Left colon (tissue), 2 donors: ENCODE results near the gene LDB3. TPM values are rescaled to one million over a fixed set of nuclear protein-coding genes. Genes with fewer than 3 reads are reported as not detected.
"Not testable (repeated sequence)": the region's sequence is repeated elsewhere in the genome, so short reads cannot be mapped to it uniquely, and the experiment has no call there.

Experiments
- ATAC-seq: fragments of 200-7000 bp; cut with Tn5 transposase; one replicate; pipeline ENCODE4 v1.9.1; 2020; ENCODE audit warnings: mild to moderate bottlenecking, moderate library complexity
- DNase-seq, 2 donors: peaks; one replicate each; pipeline ENCODE4 v3.0.0-alpha.2; 2020
- intact Hi-C, 2 donors: fragments of 100-400 bp; cut with DNase I in 1 of 2; cut with micrococcal nuclease in 1 of 2; formaldehyde crosslinking; loops; one replicate each; pipeline versions ENCODE4 v1.11.2 to v1.14.0; 2022; cut with DNase I, micrococcal nuclease
- long read RNA-seq: library from polyadenylated mRNA; unstranded; transcript quantifications from one replicate; pipeline ENCODE4 v2.0.0, GENCODE V29; 2021
- total RNA-seq, 2 donors: library from RNA; stranded (reverse); fragmentation: NEBNext Ultra II Directional; extraction: Animal tissue kit (Norgen Biotek cat#: 25700); gene quantifications; one replicate each; pipeline ENCODE4 v1.2.1, GENCODE V29; 2021
- donor health status: DM: no; HTN: no; CAD: no.
- donor health status: DM: yes; HTN: yes; CAD: no.

Gene LDB3, protein sequence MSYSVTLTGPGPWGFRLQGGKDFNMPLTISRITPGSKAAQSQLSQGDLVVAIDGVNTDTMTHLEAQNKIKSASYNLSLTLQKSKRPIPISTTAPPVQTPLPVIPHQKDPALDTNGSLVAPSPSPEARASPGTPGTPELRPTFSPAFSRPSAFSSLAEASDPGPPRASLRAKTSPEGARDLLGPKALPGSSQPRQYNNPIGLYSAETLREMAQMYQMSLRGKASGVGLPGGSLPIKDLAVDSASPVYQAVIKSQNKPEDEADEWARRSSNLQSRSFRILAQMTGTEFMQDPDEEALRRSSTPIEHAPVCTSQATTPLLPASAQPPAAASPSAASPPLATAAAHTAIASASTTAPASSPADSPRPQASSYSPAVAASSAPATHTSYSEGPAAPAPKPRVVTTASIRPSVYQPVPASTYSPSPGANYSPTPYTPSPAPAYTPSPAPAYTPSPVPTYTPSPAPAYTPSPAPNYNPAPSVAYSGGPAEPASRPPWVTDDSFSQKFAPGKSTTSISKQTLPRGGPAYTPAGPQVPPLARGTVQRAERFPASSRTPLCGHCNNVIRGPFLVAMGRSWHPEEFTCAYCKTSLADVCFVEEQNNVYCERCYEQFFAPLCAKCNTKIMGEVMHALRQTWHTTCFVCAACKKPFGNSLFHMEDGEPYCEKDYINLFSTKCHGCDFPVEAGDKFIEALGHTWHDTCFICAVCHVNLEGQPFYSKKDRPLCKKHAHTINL
- 1 to 10 TPM in 1 of 2 donors, under 1 TPM in 1; 0.31 to 4.3 TPM for total RNA-seq
- long read RNA-seq, partial matches to known transcripts: 0 of 2 reads
- long read RNA-seq, other reads (novel, unspliced or antisense): 2 of 2 reads

DNA sequence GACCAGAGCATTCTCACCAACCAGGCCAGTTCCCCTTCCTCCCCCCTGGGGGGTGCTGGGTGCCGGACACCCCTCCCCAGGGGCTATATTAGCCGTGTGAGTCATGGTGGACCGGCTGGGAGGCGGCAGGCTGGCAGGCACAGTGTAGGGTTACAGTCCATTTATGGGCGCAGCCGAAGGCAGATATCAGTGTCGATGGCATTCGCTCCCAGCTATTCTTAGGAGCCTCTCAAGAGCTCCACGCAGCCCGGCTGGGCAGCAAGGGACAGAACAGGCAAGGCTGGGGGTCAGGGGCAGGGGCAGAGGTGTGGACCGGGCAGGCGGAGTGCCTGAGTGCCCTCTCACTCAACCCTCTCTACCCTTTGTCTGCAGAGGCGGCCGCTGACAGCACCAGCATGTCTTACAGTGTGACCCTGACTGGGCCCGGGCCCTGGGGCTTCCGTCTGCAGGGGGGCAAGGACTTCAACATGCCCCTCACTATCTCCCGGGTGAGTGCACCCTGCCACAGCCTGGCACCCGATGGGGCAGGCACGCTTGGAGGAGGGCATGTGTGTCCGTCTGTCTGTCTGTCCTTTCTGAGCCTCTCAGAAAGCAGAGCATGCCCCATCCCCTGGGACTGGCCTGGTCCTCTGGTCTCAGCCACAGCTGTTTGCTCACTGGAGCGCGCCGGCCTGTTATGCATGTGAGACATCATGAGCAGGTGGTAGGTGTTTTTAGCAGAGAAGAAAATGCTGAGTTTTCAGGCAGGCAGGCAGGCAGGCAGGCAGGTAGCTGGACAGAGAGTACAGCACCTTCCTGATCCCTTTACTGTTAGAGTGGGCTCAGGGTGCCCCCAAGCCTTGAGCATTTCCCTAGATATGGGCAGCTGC lies at the start of gene LDB3:
TSS of gene LDB3 (plus strand) at position 215 of the 869 bp plus-strand sequence. CDS start at position 396, 181 bp downstream.
- intact Hi-C loops: no loop called here
- DNase-seq: peak in 1 of 2 donors; percentile 52
- peak; percentile 6 for ATAC-seq

DNA sequence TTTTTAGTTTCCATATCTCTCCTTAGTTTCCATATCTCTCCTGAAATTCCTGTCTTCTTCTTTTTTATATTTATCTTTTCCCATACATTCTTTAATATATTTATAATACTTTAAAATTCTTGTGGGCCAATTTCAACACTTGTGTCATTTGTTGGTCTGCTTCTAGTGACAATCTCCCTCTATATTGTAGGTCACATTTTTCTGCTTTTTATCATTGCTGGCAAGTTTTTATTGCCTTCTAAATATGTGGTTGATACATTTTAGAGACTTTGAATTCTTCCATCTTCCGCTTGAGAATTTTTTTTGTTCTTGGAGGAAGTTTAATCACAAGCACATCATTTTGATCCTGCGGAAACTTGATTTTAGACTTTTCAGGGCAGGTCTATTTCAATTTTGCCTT lies 40.0 kb upstream of the LDB3 start:
- DNase-seq (no peak), ATAC-seq (no peak)
- intact Hi-C loops: no loop called here

DNA sequence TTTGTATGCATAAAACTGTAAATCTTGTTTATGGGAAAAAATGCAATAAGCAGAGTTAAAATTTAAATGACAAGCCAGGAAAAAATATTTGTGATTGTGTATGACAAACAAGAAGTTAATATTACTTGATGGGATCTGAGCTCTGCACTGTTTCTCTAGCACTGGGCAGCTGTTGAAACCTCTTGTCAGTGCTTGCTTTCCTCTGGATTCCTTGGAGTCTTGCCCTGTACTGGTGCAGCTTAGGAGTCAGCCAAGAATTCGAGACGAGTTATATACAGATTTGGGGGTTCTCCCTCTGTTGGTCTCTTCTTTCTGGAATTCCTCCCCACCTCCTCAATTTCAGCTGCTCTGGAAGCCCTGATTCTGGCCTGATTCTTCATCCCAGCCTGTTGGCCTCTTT lies 38.2 kb upstream of the LDB3 start:
- DNase-seq (no peak), ATAC-seq (no peak)
- intact Hi-C loops: no loop called here

DNA sequence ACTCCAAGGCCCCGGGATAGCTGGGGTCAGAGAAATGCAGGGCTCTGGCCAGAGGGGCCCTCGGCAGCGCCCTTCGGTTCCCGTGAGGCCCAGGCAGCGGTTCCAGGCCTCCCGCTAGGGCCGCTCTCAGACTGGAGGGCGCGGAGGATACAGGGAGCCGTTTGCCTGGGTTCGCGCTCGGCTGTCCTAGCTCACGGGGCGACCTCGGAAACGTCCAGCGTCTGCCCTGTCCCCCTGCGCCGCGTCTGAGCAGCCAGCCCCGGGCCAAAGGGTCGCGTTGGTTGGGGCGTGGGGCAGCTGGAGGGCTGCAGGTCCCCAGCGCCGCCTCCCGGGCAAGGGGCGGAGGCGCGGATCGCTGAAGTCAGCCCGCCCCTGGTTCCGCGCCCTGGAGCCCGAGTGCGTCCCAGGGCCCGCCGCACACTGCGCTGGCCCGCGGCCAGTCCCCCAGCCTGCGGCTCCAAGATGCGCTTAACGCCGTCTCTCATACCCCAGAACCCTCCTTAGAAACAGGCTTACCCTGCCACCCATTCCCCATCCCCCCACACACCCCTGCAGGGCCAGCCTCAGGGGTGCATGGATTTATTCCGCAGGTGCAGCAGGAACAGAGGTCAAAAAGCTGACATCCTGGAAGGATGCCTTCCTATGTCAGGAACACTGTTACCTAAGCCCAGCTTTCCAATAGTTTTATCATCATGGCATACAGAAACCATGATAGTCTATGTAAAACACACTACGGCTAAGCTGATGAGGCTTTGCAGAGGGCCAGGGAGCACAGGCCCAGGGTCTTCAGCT lies 36.1 kb upstream of the LDB3 start:
- intact Hi-C loops: no loop called here
- peak in 1 of 2 donors; percentile 44 for DNase-seq
- peak; percentile 83 for ATAC-seq

DNA sequence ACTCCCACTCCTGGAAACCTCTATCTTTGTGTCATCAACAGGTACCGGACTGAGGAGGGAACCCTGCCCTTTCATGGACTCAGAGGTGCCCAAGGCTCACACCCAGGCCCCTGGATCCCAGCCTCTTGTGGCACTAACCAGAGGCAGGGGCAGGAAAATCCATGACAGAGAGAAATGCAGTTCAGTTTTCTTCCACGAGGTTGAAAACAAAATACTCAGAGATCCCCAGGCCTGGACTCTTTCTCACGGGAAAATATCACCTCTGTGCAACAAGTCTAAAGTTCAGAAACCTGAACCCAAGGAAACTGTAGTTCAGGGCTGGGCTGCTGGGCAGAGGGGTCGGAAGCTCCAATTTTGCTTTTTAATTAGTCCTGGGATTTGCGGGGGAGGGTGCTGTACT lies 35.4 kb upstream of the LDB3 start:
- DNase-seq (no peak), ATAC-seq (no peak)
- intact Hi-C loops: no loop called here

DNA sequence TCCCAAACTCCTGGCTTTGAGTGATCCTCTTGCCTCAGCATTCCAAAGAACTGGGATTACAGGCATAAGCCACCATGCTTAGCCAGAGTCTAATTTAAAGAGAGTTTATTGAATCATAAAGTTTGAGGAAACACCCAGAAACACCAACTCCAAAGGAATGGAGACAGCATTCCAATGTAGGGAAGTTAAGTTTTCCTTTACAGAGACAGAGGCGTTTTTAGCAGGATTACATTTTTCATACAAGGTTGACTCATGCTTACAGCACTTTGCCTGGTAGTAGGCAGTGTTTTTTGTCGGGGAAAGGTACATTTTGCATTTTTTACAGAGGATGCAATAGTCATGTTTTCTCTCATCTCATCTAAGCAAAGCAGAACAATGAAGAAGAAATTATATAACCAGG lies 32.9 kb upstream of the LDB3 start:
- DNase-seq (no peak), ATAC-seq (peak; percentile 70)
- intact Hi-C loops: no loop called here

DNA sequence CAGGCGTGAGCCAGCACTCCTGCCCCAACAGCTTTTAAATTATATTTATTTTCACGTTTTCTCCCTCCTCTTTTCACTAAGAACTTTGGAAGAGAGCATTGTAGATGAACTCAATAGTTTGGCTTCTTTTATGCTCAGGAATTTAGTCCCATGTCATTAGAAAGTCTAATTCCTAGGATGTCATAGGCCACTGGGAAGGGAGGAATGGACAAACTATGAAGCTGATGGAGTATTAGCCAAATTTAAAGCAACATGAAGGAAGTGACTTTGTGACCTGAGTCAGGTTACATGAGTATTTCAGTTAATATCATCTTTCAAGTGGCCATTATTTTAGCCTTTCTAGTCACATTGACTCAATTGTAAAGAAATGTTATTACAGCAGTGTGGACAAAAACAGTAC lies 32.0 kb upstream of the LDB3 start:
- intact Hi-C loops: no loop called here
- ATAC-seq (no peak), DNase-seq (no peak)

DNA sequence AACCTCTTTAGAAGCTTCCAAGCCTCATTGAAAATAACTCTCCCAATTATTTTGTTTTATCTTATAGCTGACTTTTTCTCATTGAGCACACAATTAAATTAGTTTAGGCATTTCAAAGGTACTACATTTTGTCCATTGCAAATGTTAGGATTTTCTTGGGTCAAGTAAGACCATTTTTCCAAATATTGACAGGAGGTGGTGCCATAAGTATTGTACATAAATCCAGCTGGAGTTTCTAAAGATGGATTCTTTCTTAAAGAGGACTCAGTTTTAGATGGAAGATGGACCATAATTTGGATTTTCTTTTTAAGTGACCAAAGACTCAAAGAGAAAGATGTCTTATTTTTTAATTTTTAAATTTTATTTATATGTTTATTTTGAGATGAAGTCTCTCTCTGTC lies 26.3 kb upstream of the LDB3 start:
- intact Hi-C loops: no loop called here
- DNase-seq (no peak), ATAC-seq (no peak)

DNA sequence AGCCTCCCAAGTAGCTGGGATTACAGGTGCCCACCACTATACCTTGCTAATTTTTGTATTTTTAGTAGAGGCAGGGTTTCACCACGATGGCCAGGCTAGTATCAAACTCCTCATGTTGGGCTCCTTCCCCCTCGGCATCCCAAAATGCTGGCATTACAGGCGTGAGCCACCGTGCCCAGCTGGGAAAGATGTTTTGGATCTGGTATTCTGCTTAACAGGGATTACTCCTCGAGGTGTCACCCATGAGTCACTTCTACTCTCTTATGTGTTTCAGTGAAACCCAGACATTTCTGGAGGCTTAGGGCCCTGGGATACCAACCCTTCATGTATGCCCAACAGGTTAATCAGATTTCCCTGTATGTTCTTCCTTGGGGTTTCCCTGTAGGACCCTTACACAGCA lies 25.8 kb upstream of the LDB3 start:
- no peak for DNase-seq
- intact Hi-C loops: no loop called here
- no peak for ATAC-seq

DNA sequence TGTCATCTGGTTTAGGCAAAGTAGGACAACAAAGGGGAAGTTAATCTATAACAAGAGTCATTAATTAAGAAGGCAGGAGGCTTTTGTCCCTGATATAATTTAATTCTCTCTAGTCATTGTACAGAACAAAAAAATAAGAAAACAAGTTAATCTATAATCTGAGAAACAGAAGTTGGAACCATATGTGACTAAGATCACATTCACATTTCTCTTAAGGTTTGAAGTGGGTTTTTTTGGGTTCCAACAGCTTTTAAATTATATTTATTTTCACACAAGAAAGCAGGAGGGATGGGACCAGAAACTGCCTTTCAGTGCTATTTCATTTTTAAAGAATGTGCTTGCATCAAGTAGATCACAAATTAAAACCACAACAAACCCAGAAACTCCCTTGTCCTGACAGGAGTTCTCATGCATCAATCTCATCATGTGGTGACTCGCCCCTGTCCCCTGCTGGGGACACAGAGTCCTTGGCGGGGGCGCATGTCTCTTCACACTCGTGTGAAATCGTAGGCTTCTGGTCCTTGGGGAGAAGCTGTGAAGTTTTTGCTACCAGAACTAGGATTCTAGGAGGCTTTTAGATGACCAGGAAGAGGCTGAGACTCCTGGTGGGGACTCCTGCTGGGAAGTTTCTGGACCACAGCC lies 24.0 kb upstream of the LDB3 start:
- DNase-seq (peak in 1 of 2 donors; percentile 18), ATAC-seq (no peak)
- intact Hi-C loops: no loop called here

DNA sequence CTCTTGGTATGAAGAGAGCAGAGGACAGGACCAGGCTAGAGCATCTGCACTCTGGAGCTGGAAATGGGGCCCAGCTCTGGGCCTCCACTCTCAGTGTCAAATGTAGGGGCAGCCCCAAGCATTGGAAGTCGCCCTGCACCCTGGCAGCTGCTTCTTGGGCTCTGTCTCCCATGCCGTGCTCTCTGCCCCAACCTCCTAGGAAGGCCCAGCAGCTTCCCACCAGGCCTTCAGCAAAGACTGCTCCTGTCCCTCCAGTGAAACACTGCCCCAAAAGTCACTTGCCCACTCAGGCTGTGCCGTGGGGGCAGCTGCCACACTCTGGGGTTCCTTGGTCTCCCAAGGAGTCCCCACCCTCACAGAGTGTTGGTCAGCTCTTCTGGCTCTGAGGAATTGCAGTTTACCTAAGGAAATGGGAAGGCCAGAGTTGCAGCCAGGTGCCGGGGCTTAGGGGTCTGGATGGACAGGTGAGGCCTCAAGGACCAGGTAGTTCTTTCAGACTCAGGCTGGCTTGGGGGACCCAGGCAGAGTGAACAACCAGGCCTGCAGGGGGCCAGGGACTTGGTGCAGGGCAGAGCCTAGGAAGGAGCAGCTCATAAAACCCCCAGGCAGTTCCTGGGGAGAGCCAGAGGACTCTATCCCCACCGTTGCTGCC lies 23.4 kb upstream of the LDB3 start:
- intact Hi-C loops: no loop called here
- DNase-seq (peak in 1 of 2 donors; percentile 14), ATAC-seq (no peak)

DNA sequence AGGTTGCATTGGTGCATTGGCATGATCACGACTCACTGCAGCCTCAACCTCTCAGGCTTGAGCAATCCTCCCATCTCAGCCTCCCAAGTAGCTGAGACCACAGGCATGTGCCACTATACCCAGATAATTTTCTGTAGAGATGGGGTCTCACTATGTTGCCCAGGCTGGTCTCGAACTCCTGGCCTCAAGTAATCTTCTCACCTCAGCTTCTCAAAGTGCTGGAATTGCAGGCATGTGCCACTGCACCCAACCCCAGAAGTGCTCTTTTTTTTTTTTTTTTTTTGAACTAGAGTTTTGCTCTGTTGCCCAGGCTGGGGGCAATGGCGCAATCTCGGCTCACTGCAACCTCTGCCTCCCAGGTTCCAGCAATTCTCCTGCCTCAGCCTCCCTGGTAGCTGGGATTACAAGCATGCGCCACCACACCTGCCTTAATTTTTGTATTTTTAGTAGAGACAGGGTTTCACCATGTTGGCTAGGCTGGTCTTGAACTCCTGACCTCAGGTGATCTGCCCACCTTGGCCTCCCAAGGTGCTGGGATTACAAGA lies 22.6 kb upstream of the LDB3 start:
- intact Hi-C loops: not testable (repeated sequence)

DNA sequence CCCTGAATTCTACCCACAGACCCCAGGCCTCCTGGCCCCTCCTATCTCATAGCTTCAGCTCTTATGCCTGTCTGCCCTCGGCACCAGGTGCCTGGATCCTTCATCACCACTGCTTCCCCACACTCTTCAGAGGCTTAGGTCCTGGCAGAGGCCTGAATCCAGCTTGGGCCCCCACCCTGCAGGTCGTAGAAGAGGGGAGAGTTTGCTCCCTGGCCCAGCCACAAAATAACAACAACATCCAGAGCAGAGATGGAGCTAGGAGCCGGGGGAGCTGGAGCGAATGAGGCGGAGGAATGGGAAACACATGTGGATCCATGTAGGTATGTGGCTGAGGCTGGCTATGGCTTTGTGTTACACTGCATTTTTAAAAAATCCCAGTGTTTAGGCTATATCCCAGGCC lies 21.8 kb upstream of the LDB3 start:
- intact Hi-C loops: no loop called here
- ATAC-seq (no peak), DNase-seq (peak in 1 of 2 donors; percentile 12)

More for the DNA sequence above, 22.6 kb upstream of the LDB3 start:
- DNase-seq, ATAC-seq: not testable (repeated sequence)

DNA sequence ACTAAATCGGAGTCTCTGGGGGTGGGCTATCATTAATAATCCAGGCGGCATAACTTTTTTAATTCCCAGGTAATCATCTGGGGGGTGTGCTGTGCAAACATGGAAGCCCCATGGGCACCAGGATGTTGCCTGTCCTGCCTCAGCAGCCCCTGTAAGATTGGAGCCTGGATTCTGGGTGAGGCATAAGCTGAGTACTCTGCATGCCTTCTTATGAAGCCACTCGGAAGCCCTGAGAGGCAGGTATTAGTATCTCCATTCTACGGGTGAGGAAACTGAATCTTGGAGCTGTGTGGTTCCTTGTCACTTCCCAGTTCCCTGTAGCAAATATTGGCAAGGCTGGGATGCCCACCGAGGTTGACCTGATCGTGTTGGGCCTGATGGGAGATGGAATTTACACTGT lies 21.4 kb upstream of the LDB3 start:
- intact Hi-C loops: no loop called here
- no peak for DNase-seq
- ATAC-seq: no peak

DNA sequence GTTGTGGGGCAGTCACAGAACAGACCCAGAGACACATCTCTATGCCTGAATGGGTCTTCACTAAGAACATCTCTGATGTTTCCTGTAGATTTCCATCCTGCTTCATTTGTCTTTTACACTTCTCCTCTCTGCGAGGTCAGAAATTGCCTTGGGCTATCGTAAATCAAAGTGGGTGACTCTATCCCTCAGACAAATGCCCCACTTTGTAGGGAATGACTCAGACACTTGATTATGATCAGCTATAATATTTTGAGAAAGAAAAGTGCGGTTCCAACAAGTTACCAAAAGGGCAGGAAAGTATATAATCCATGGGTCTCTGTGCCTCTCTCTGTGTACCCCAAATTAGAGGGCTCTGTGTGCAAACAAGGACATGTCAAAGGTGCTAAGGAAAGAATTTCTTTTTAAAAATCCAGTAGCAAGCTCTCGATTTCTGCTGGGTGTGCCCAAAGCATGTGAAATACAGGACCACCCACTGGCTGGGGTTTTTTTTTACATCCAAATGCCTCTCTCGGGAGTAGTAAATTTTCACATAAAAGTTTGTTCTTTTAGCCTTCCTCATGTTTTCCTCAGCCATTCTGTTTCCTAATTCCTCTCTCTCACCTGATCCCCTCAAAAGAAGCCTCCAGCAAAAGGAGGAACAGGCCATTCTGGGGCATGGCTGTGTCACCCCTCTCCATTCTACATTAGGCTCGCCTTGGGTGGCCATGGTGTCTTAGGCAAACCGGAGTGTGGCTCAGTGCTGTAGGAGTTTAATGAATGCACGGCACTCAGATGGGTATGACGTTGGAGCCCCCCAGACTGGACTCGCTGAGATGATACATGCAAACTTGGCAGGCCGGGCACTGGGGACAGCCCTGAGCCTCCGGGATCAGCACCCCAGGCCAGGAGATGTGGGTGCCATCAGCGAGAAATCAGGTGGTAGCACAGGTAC lies 20.3 kb upstream of the LDB3 start:
- intact Hi-C loops: no loop called here
- ATAC-seq (no peak), DNase-seq (no peak)
